Naive thymus-derived CD4-positive, alpha-beta T cell (primary cell): ENCODE measurements around the gene ITSN1. TPM values are rescaled to one million over a fixed set of nuclear protein-coding genes. Genes with fewer than 3 reads are reported as not detected.
A peak's percentile ranks its signal among the peaks of the same experiment; 100 is the strongest.
"Not testable (repeated sequence)": the region's sequence is repeated elsewhere in the genome, so short reads cannot be mapped to it uniquely, and the experiment has no call there.

Experiments
- ATAC-seq: fragments of 150-1000 bp; cut with Tn5 transposase; 2 replicates; pipeline ENCODE4 v1.10.0; 2021; ENCODE audit warnings: mild to moderate bottlenecking, moderate library complexity
- CTCF ChIA-PET: fragments of 350-600 bp; sonication (Branson Sonifier 250); formaldehyde crosslinking; loops from one replicate; lab custom pipeline; 2021; ENCODE audit warnings: antibody characterized with exemption; lab: Charles Lee
- POLR2A ChIA-PET: fragments of 350-600 bp; sonication (Branson Sonifier 250); formaldehyde crosslinking; loops from one replicate; lab custom pipeline; 2021; ENCODE audit warnings: antibody characterized with exemption, inconsistent platforms; lab: Charles Lee
- DNase-seq, 9 donors: peaks; one replicate each; pipeline versions ENCODE4 v3.0.0 to v3.0.0-alpha.2; 2020 to 2022; ENCODE audit warnings: mixed read lengths in 1 of 9
- H3K27ac ChIP-seq: one replicate; pipeline ENCODE4 v1.7.0; 2013; ENCODE audit warnings: mild to moderate bottlenecking, low read depth, low read length, moderate library complexity
- H3K27me3 ChIP-seq, 2 donors: one replicate each; pipeline ENCODE4 v1.7.0; 2013; ENCODE audit warnings: low read length in 2 of 2, mild to moderate bottlenecking in 2 of 2, moderate library complexity in 2 of 2; ENCODE audit not compliant: control insufficient read depth in 2 of 2, insufficient read depth in 2 of 2
- H3K36me3 ChIP-seq, 3 experiments: 1 replicate in 2 of 3; 2 replicates in 1 of 3; pipeline ENCODE4 v1.7.0; 2013; ENCODE audit warnings: low read length in 3 of 3, mild to moderate bottlenecking in 3 of 3, moderate library complexity in 1 of 3; ENCODE audit not compliant: insufficient read depth in 3 of 3, control insufficient read depth in 2 of 3
- H3K4me1 ChIP-seq, 2 donors: one replicate each; pipeline ENCODE4 v1.7.0; 2013; ENCODE audit warnings: low read length in 2 of 2, mild to moderate bottlenecking in 2 of 2, moderate library complexity in 1 of 2; ENCODE audit not compliant: control insufficient read depth in 2 of 2, insufficient read depth in 2 of 2
- H3K4me3 ChIP-seq: 2 replicates; pipeline ENCODE4 v1.7.0; 2013; ENCODE audit warnings: mild to moderate bottlenecking, low read length
- H3K9me3 ChIP-seq, 3 experiments: 1 replicate in 2 of 3; 2 replicates in 1 of 3; pipeline ENCODE4 v1.7.0; 2013; ENCODE audit warnings: low read length in 3 of 3; ENCODE audit not compliant: control insufficient read depth in 2 of 3
- H3K27ac Mint-ChIP-seq, 9 donors: one replicate each; pipeline ENCODE4 v1.8.0; 2020 to 2022; ENCODE audit warnings: mixed read lengths in 9 of 9, mild to moderate bottlenecking in 8 of 9, moderate library complexity in 5 of 9, inconsistent platforms in 2 of 9
- H3K27me3 Mint-ChIP-seq, 5 donors: one replicate each; pipeline ENCODE4 v1.8.0; 2021 to 2022; ENCODE audit warnings: mixed read lengths in 5 of 5, mild to moderate bottlenecking in 1 of 5
- H3K36me3 Mint-ChIP-seq, 5 donors: one replicate each; pipeline ENCODE4 v1.8.0; 2020 to 2022; ENCODE audit warnings: mixed read lengths in 5 of 5, mild to moderate bottlenecking in 3 of 5, inconsistent platforms in 1 of 5
- H3K4me1 Mint-ChIP-seq, 7 donors: one replicate each; pipeline ENCODE4 v1.8.0; 2020 to 2022; ENCODE audit warnings: mixed read lengths in 7 of 7, mild to moderate bottlenecking in 3 of 7, inconsistent platforms in 1 of 7
- H3K4me3 Mint-ChIP-seq, 10 donors: one replicate each; pipeline ENCODE4 v1.8.0; 2020 to 2022; ENCODE audit warnings: mild to moderate bottlenecking in 10 of 10, mixed read lengths in 10 of 10, moderate library complexity in 6 of 10, inconsistent platforms in 2 of 10
- H3K9me3 Mint-ChIP-seq, 11 donors: one replicate each; pipeline ENCODE4 v1.8.0; 2020 to 2022; ENCODE audit warnings: mixed read lengths in 11 of 11, mild to moderate bottlenecking in 4 of 11, inconsistent platforms in 1 of 11, moderate library complexity in 1 of 11
- intact Hi-C, 2 donors: fragments of 100-400 bp; cut with micrococcal nuclease; formaldehyde crosslinking; loops; one replicate each; pipeline ENCODE4 v1.15.1; 2023
- polyA plus RNA-seq, 2 donors: library from polyadenylated mRNA; unstranded; fragments of 300-500 nt; fragmentation: Illumina TruSeq; gene quantifications; one replicate each; pipeline ENCODE4 v1.2.3, GENCODE V29; 2021
- total RNA-seq, 6 experiments: library from RNA in 5 of 6; stranded (reverse) in 5 of 6; gene quantifications; 1 replicate in 5 of 6; 2 replicates in 1 of 6; pipeline ENCODE4 v1.2.3 and lab custom pipeline; 2021 to 2026

Gene ITSN1
- total and polyA plus RNA-seq, 7 experiments from 2014 or later = 1.2 to 8.6 (median 3.2) TPM

GRCh38 chr21:33703750-33704606 lies 61.7 kb downstream of the ITSN1 start:
- ChIA-PET CTCF (no interaction called here), POLR2A (no interaction called here)
- Mint-ChIP-seq H3K4me1 (peaks cover 0 to 13% (median 12%) of the 10 kb centered on the region in 7 donors), H3K27me3 (peaks cover 0 to 2% (median 0%) of the 10 kb centered on the region in 5 donors), H3K36me3 (peaks cover 0 to 5% (median 3%) of the 10 kb centered on the region in 5 donors), H3K9me3 (peaks cover 0 to 16% (median 4%) of the 10 kb centered on the region in 11 donors), H3K4me3 (peak overlapping the region in 5 of 10 donors; percentile 34 to 62 (median 46)), H3K27ac (peak overlapping the region in 8 of 9 donors; percentile 5 to 75 (median 60))
- DNase-seq (peak in 1 of 9 donors; percentile 2), ATAC-seq (no peak)
- intact Hi-C loops = no loop called here
- no peak overlapping the region for H3K27ac ChIP-seq
- H3K9me3 ChIP-seq = no peaks in the 10 kb centered on the region
- no peaks in the 10 kb centered on the region for H3K27me3 ChIP-seq
- H3K36me3 ChIP-seq = no peaks in the 10 kb centered on the region
- peaks cover 0 to 9% of the 10 kb centered on the region in 2 donors for H3K4me1 ChIP-seq
- peak overlapping the region; percentile 31 for H3K4me3 ChIP-seq

DNA sequence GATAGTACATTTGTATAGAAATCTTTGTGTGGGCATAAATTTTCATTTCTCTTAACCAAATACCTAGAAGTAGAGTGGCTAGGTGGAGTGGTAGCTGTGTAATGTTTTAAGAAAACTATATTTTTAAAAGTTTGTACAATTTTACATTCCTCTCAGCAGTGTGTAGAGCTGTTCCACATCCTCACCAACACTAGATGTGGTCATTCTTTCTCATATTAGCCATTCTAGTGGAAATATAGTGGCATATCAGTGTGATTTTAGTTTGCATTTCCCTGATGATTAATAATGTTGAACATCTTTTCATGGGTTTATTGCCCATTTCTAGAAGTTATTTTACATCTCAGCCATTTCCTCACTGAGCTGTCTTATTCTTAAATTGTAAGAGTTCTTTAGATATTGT lies 65.5 kb downstream of the ITSN1 start:
- CTCF ChIA-PET = interaction anchor here (0.6 kb wide), 1 partner anchor 372 kb away, joined by 3 read pairs; no protein-coding TSS in a partner anchor

GRCh38 chr21:33708874-33709273 lies 66.6 kb downstream of the ITSN1 start:
- no peak overlapping the region for H3K27ac ChIP-seq
- Mint-ChIP-seq H3K4me1 (peaks cover 0 to 6% (median 5%) of the 10 kb centered on the region in 7 donors), H3K36me3 (peaks cover 0 to 13% (median 4%) of the 10 kb centered on the region in 5 donors), H3K27me3 (peaks cover 0 to 4% (median 0%) of the 10 kb centered on the region in 5 donors), H3K27ac (no peak overlapping the region), H3K4me3 (no peak overlapping the region), H3K9me3 (peaks cover 0 to 22% (median 5%) of the 10 kb centered on the region in 11 donors)
- H3K4me1 ChIP-seq = peaks cover 0 to 4% of the 10 kb centered on the region in 2 donors
- ChIA-PET POLR2A (no interaction called here), CTCF (no interaction called here)
- no peaks in the 10 kb centered on the region for H3K9me3 ChIP-seq
- no peak overlapping the region for H3K4me3 ChIP-seq
- ATAC-seq = no peak
- DNase-seq = no peak
- no peaks in the 10 kb centered on the region for H3K27me3 ChIP-seq
- no peaks in the 10 kb centered on the region for H3K36me3 ChIP-seq
- intact Hi-C loops = no loop called here

More for the DNA sequence above, 65.5 kb downstream of the ITSN1 start:
- Mint-ChIP-seq H3K9me3 (peaks cover 0 to 22% (median 5%) of the 10 kb centered on the region in 11 donors), H3K27me3 (peaks cover 0 to 4% (median 0%) of the 10 kb centered on the region in 5 donors), H3K4me3 (no peak overlapping the region), H3K27ac (no peak overlapping the region), H3K36me3 (peaks cover 0 to 13% (median 4%) of the 10 kb centered on the region in 5 donors), H3K4me1 (peaks cover 0 to 13% (median 12%) of the 10 kb centered on the region in 7 donors)
- no peaks in the 10 kb centered on the region for H3K27me3 ChIP-seq
- H3K4me1 ChIP-seq = peaks cover 0 to 9% of the 10 kb centered on the region in 2 donors
- H3K27ac ChIP-seq = no peak overlapping the region
- intact Hi-C loops = no loop called here
- no peaks in the 10 kb centered on the region for H3K9me3 ChIP-seq
- DNase-seq = no peak
- H3K36me3 ChIP-seq = no peaks in the 10 kb centered on the region
- ATAC-seq = no peak
- H3K4me3 ChIP-seq = no peak overlapping the region
- POLR2A ChIA-PET = no interaction called here

GRCh38 chr21:33712022-33712803 lies 69.9 kb downstream of the ITSN1 start:
- Mint-ChIP-seq H3K27me3 (peaks cover 0 to 7% (median 0%) of the 10 kb centered on the region in 5 donors), H3K36me3 (peaks cover 0 to 13% (median 4%) of the 10 kb centered on the region in 5 donors), H3K4me3 (no peak overlapping the region), H3K27ac (no peak overlapping the region), H3K4me1 (no peaks in the 10 kb centered on the region), H3K9me3 (peaks cover 0 to 22% (median 5%) of the 10 kb centered on the region in 11 donors)
- DNase-seq = no peak
- ChIA-PET POLR2A (interaction anchor here (0.8 kb wide), 1 partner anchor 183 kb away, joined by 4 read pairs; no protein-coding TSS in a partner anchor), CTCF (no interaction called here)
- Histone ChIP-seq H3K27me3 (no peaks in the 10 kb centered on the region), H3K27ac (no peak overlapping the region), H3K4me3 (no peak overlapping the region), H3K9me3 (no peaks in the 10 kb centered on the region), H3K4me1 (no peaks in the 10 kb centered on the region), H3K36me3 (no peaks in the 10 kb centered on the region)
- ATAC-seq = no peak
- intact Hi-C loops = no loop called here

DNA sequence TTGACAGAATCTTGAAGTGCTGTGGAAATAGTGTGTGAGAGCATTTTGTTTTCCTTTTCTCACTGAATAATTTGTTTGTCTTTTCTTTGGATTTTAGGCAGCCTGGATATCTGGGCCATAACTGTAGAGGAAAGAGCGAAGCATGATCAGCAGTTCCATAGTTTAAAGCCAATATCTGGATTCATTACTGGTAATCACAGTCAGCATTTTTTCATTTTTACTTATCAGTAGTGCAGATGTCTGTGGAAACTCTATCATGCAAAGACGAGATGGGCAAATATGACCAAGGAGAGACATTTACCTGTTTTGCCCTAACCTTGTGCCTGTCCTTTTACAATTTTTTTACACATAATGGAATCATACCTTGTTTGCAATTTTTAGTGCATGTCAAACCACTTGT lies 78.8 kb downstream of the ITSN1 start:
- Mint-ChIP-seq H3K4me3 (no peak overlapping the region), H3K27me3 (no peaks in the 10 kb centered on the region), H3K4me1 (no peaks in the 10 kb centered on the region), H3K9me3 (no peaks in the 10 kb centered on the region), H3K27ac (no peak overlapping the region), H3K36me3 (peaks cover 0 to 4% (median 0%) of the 10 kb centered on the region in 5 donors)
- intact Hi-C loops = no loop called here
- H3K27ac ChIP-seq = no peak overlapping the region
- no peak for DNase-seq
- no peaks in the 10 kb centered on the region for H3K9me3 ChIP-seq
- CTCF ChIA-PET = no interaction called here
- no peak for ATAC-seq
- POLR2A ChIA-PET = no interaction called here
- H3K27me3 ChIP-seq = no peaks in the 10 kb centered on the region
- H3K4me1 ChIP-seq = no peaks in the 10 kb centered on the region
- no peaks in the 10 kb centered on the region for H3K36me3 ChIP-seq
- no peak overlapping the region for H3K4me3 ChIP-seq

GRCh38 chr21:33729139-33729538 lies 86.8 kb downstream of the ITSN1 start:
- H3K9me3 ChIP-seq, CTCF ChIA-PET, H3K27me3 ChIP-seq, H3K27me3 Mint-ChIP-seq, H3K9me3 Mint-ChIP-seq, H3K4me3 ChIP-seq, H3K4me3 Mint-ChIP-seq, H3K27ac Mint-ChIP-seq, H3K27ac ChIP-seq, intact Hi-C loops, ATAC-seq, POLR2A ChIA-PET, DNase-seq, H3K4me1 ChIP-seq, H3K4me1 Mint-ChIP-seq, H3K36me3 ChIP-seq: not testable (repeated sequence)
- H3K36me3 Mint-ChIP-seq = peaks cover 0 to 11% (median 0%) of the 10 kb centered on the region in 5 donors
